Uterus (tissue), 2 donors: ENCODE data around the gene MIAT.

Experiments
- POLR2A ChIP-seq, 2 donors: fragments of 450-650 bp; IDR thresholded peaks; one replicate each; pipeline ENCODE4 v1.6.1; 2016; ENCODE audit warnings: antibody characterized with exemption in 2 of 2, mild to moderate bottlenecking in 1 of 2, moderate library complexity in 1 of 2
- TF ChIP-seq, protein P1 (sequence below), 4 experiments: fragments of 200-600 bp in 2 of 4; fragments of 450-650 bp in 2 of 4; sonication (generic) in 2 of 4; IDR thresholded peaks; one replicate each; pipeline ENCODE4 v1.5.1; 2016 to 2019; ENCODE audit warnings: antibody characterized with exemption in 4 of 4, mild to moderate bottlenecking in 2 of 4, moderate library complexity in 1 of 4

DNA sequence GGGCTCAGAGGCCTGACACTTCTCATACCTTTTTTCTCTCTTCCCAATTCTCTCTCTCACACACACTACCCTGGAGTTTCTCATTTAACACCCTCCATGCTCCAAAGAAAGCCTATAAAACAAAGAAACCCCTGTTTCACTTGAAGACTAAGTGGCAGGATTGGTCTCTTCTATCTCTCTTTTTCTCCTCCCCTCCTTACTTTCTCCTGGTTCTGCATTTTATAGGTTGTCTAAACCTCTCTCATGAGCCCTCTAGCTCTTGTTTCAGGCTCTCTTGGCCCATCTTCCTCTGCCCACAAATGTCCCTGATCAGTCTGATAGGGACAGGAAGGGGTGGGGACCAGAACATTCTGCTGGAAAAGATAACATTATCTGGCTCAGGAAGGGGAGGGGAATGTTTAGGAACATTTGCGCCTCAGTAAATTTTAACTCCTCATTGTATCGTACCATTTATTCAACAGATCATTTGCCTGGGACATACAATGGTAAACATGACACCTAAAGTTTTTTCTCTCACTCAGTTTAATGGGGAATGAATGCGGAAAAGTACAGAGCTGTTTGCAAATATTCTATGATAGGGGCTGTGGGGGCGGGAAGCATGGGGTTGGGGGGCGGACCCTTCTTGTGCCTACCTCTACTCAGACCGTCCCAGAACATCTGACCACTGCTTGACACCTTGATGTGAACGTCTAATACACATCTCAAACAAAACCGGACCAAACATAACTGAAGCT lies 24.8 kb upstream of the MIAT start:
- TF ChIP-seq, protein P1, sequence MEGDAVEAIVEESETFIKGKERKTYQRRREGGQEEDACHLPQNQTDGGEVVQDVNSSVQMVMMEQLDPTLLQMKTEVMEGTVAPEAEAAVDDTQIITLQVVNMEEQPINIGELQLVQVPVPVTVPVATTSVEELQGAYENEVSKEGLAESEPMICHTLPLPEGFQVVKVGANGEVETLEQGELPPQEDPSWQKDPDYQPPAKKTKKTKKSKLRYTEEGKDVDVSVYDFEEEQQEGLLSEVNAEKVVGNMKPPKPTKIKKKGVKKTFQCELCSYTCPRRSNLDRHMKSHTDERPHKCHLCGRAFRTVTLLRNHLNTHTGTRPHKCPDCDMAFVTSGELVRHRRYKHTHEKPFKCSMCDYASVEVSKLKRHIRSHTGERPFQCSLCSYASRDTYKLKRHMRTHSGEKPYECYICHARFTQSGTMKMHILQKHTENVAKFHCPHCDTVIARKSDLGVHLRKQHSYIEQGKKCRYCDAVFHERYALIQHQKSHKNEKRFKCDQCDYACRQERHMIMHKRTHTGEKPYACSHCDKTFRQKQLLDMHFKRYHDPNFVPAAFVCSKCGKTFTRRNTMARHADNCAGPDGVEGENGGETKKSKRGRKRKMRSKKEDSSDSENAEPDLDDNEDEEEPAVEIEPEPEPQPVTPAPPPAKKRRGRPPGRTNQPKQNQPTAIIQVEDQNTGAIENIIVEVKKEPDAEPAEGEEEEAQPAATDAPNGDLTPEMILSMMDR (IDR thresholded peaks at IDR 0.05): no peak
- TF ChIP-seq POLR2A (IDR thresholded peaks at IDR 0.05): no peak
